ENCODE measurements around the gene LANCL2.
"Not testable (repeated sequence)": the region's sequence is repeated elsewhere in the genome, so short reads cannot be mapped to it uniquely, and the experiment has no call there.

Gene LANCL2

DNA sequence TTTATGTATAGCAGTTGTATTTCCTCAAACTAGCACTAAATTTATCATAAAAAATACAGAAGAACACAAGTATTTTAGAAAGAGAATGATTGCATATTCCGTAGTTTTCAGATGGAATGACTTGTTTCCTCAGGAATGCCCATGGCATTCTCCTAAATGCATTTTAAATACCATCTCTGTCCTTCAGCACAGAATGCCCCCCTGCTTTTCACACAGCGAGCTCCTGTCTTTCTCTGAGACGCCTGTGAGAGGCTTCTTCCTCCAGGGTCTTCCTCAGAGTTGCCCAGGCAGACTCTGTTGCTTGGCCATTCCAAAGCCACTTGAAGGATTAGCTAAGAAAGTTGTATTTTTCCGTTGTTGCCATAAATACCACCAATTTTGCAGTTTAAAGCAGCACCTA, 10.1 kb downstream of the LANCL2 start:
- H3K4me1 Mint-ChIP-seq, result no peaks in the 10 kb centered on the region
- H3K27me3 Mint-ChIP-seq, result no peaks in the 10 kb centered on the region
- no peak for ATAC-seq
- H3K36me3 Mint-ChIP-seq (ENCODE audit: low read depth), result peaks cover 6% of the 10 kb centered on the region
- no peak overlapping the region for H3K27ac Mint-ChIP-seq
- no peaks in the 10 kb centered on the region for H3K9me3 Mint-ChIP-seq
- DNase-seq, result no peak
- H3K4me3 Mint-ChIP-seq, result no peak overlapping the region

- no peak overlapping the region for H3K4me3 Mint-ChIP-seq
- H3K9me3 Mint-ChIP-seq, result no peaks in the 10 kb centered on the region
- H3K4me1 Mint-ChIP-seq, result peaks cover 2% of the 10 kb centered on the region
- peaks cover 6% of the 10 kb centered on the region for H3K36me3 Mint-ChIP-seq (ENCODE audit: low read depth)
- ATAC-seq (no peak), DNase-seq (no peak)
- H3K27me3 Mint-ChIP-seq, result no peaks in the 10 kb centered on the region
- H3K27ac Mint-ChIP-seq, result no peak overlapping the region
Measured at GRCh38 chr7:55377162-55377817, 12.2 kb downstream of the LANCL2 start.

- Mint-ChIP-seq H3K36me3 (ENCODE audit: low read depth) (peaks cover 10% of the 10 kb centered on the region), H3K9me3 (peaks cover 4% of the 10 kb centered on the region), H3K27ac (no peak overlapping the region), H3K4me3 (no peak overlapping the region), H3K27me3 (no peaks in the 10 kb centered on the region), H3K4me1 (peaks cover 2% of the 10 kb centered on the region)
- ATAC-seq (no peak), DNase-seq (no peak)
Measured at GRCh38 chr7:55379285-55379684, 14.1 kb downstream of the LANCL2 start.

DNA sequence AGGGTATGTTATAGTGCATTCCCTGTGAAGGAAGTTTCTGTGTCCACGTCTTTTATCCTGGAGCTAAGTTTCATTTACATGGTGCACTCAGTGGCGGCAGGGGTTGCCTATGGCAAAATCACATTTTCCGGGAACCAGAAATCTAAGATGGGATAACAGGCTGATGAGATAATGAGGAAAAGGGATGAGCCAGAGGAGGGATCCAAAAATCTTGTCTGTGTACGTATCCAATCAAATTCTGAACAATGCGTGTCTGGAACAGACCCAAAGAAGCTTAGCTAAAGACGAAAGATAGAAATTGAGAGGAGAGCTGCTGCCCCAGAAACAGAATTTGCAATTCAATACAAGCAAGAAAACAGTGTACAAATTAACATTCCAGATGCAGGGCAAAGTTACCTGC, 16.1 kb downstream of the LANCL2 start:
- H3K36me3 Mint-ChIP-seq (ENCODE audit: low read depth), result peaks cover 24% of the 10 kb centered on the region
- H3K4me1 Mint-ChIP-seq, result peaks cover 7% of the 10 kb centered on the region
- no peak overlapping the region for H3K27ac Mint-ChIP-seq
- H3K27me3 Mint-ChIP-seq, result no peaks in the 10 kb centered on the region
- H3K9me3 Mint-ChIP-seq, result peaks cover 14% of the 10 kb centered on the region
- H3K4me3 Mint-ChIP-seq, result no peak overlapping the region
- ATAC-seq, result no peak
- DNase-seq, result no peak

GRCh38 chr7:55381696-55382095, 16.6 kb downstream of the LANCL2 start:
- Mint-ChIP-seq H3K27ac (no peak overlapping the region), H3K4me1 (peaks cover 11% of the 10 kb centered on the region), H3K9me3 (peaks cover 18% of the 10 kb centered on the region), H3K4me3 (no peak overlapping the region), H3K27me3 (no peaks in the 10 kb centered on the region), H3K36me3 (ENCODE audit: low read depth) (peaks cover 29% of the 10 kb centered on the region)
- ATAC-seq (no peak), DNase-seq (no peak)

- no peak overlapping the region for H3K27ac Mint-ChIP-seq
- no peak overlapping the region for H3K4me3 Mint-ChIP-seq
Measured at GRCh38 chr7:55382251-55382650, 17.1 kb downstream of the LANCL2 start.

GRCh38 chr7:55386541-55386940, 21.4 kb downstream of the LANCL2 start:
- H3K27ac Mint-ChIP-seq, result peak overlapping the region; percentile 67
- H3K9me3 Mint-ChIP-seq, result peaks cover 36% of the 10 kb centered on the region

More at GRCh38 chr7:55382251-55382650, 17.1 kb downstream of the LANCL2 start:
- Mint-ChIP-seq H3K27me3 (no peaks in the 10 kb centered on the region), H3K4me1 (peaks cover 17% of the 10 kb centered on the region), H3K36me3 (ENCODE audit: low read depth) (peaks cover 35% of the 10 kb centered on the region), H3K9me3 (peaks cover 24% of the 10 kb centered on the region)
- no peak for DNase-seq
- ATAC-seq, result no peak

DNA sequence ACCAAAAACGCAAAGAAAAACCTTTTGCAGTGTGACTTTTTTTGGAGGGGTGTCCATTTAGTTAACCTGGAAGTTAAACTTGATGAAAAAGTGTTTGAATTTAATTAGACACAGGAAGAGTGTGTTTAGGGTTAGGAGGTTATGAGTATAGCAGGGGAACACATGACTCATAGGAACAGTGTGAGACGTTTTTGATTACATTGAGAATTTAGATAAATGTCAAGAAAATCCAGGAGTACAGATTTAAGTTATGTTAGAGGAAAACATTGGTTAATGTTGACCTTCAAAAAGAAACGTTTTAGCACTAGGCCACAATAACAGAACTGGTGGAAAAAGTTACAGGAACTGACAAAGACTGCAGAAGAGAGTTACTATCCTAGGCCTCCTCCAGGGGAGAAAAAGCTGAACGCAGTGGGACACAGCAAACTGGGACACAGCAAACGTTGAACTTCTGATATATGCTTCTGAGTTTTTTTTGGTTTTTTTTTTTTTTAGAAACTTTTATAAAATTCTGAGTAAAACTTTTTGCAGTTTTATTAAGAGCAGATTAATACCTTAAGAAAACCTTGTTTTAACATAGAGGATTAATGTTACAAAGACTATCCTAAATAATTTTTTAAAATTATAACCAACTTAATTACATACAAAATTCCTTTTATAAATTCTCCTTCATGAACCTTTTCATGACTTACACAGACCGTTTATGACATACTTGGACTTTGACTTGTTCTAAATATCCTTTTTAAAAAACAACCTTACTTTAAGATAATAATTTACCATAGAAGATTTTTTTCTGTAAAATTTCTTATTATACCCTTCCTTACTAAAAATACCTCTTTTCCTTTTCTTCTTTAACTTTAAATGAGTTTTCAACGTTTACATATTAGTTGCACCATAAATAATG, 22.2 kb downstream of the LANCL2 start:
- no peak for DNase-seq
- H3K4me3 Mint-ChIP-seq, result no peak overlapping the region
- H3K27me3 Mint-ChIP-seq, result no peaks in the 10 kb centered on the region

More at GRCh38 chr7:55386541-55386940, 21.4 kb downstream of the LANCL2 start:
- no peak for ATAC-seq
- DNase-seq, result no peak
- no peak overlapping the region for H3K4me3 Mint-ChIP-seq
- peaks cover 30% of the 10 kb centered on the region for H3K4me1 Mint-ChIP-seq
- no peaks in the 10 kb centered on the region for H3K27me3 Mint-ChIP-seq
- H3K36me3 Mint-ChIP-seq (ENCODE audit: low read depth), result peaks cover 52% of the 10 kb centered on the region

GRCh38 chr7:55396233-55396785, 31.2 kb downstream of the LANCL2 start:
- Mint-ChIP-seq H3K9me3 (no peaks in the 10 kb centered on the region), H3K27me3 (no peaks in the 10 kb centered on the region), H3K27ac (no peak overlapping the region), H3K4me1 (peaks cover 6% of the 10 kb centered on the region), H3K4me3 (no peak overlapping the region), H3K36me3 (ENCODE audit: low read depth) (peaks cover 15% of the 10 kb centered on the region)
- ATAC-seq (no peak), DNase-seq (no peak)

More for the DNA sequence above, 22.2 kb downstream of the LANCL2 start:
- Mint-ChIP-seq H3K9me3 (peaks cover 36% of the 10 kb centered on the region), H3K4me1 (peaks cover 30% of the 10 kb centered on the region), H3K36me3 (ENCODE audit: low read depth) (peaks cover 55% of the 10 kb centered on the region), H3K27ac (peak overlapping the region; percentile 67)
- ATAC-seq, result peak; percentile 93

DNA sequence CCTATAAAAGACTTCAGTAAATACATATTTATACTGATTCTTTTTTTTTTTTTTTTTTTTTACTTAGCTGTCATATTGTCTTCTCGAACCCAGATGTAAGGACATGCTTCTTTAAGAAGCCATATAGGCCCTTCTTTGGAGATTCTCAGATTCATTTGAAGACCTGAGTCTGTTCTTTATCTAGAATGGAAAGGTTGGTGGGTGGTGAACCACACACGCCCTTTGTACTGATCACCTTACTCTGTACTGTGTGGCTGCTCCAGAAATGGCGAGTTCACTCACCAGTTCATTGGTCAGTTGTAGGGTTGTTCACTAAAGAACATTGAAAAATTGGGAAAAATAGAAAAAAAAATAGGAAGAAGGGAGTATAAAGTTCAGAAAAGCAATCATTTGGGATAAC, 32.5 kb downstream of the LANCL2 start:
- Mint-ChIP-seq H3K27ac (peak overlapping the region; percentile 47), H3K4me3 (no peak overlapping the region), H3K27me3 (no peaks in the 10 kb centered on the region), H3K9me3 (no peaks in the 10 kb centered on the region), H3K36me3 (ENCODE audit: low read depth) (peaks cover 10% of the 10 kb centered on the region), H3K4me1 (peaks cover 6% of the 10 kb centered on the region)
- peak; percentile 78 for ATAC-seq
- DNase-seq, result no peak

GRCh38 chr7:55400191-55400590, 35.1 kb downstream of the LANCL2 start:
- no peak overlapping the region for H3K27ac Mint-ChIP-seq
- H3K4me1 Mint-ChIP-seq, result peaks cover 6% of the 10 kb centered on the region
- H3K4me3 Mint-ChIP-seq, result no peak overlapping the region
- DNase-seq (no peak), ATAC-seq (no peak)
- no peaks in the 10 kb centered on the region for H3K27me3 Mint-ChIP-seq
- no peaks in the 10 kb centered on the region for H3K9me3 Mint-ChIP-seq
- H3K36me3 Mint-ChIP-seq (ENCODE audit: low read depth), result peaks cover 13% of the 10 kb centered on the region

DNA sequence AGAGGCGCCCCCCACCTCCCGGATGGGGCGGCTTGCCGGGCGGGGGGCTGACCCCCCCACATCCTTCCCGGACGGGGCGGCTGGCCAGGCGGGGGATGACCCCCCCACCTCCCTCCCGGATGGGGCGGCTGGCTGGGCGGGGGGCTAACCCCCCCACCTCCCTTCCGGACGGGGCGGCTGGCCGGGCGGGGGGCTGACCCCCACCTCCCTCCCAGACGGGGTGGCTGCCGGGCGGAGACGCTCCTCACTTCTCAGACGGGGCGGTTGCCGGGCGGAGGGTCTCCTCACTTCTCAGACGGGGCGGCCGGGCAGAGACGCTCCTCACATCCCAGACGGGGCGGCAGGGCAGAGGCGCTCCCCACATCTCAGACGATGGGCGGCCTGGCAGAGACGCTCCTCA, 37.4 kb downstream of the LANCL2 start:
- not testable (repeated sequence) for H3K4me3 Mint-ChIP-seq, DNase-seq, H3K27me3 Mint-ChIP-seq, H3K27ac Mint-ChIP-seq, H3K9me3 Mint-ChIP-seq, ATAC-seq, H3K4me1 Mint-ChIP-seq
- peaks cover 21% of the 10 kb centered on the region for H3K36me3 Mint-ChIP-seq (ENCODE audit: low read depth)

DNA sequence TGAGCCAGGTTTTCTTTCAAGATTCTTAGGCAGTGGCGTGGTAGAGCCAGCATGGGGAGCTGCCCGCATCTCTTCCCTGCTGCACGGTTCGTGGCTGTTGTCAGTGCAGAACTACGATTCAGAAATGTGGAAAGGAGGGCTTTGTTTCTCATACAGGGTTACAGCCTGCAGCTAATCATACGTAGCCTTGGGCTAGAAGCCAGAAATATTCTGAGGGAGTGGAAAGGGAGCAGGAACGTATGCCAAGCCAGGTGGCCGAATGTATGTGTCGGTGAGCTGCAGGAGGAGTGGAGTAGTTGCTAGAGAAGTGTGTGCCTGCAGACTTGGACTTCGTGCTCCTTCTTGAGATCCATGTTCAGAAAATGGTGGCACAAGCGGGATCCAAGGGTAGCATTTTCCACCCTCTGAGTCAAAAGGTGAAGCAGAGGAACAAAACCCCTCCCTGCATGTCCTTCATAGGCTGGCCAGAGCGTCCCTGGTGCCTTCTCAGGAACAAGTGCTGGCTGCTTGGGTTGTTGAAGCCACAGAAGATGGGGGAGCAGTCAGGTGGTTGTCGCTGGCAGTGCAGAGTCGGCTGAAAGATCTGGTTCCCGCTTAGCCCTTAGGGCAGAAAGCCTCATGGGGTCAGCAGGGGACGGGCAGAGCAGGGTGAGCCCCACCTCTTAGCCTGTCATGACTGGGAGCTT, 40.9 kb downstream of the LANCL2 start:
- Mint-ChIP-seq H3K9me3 (no peaks in the 10 kb centered on the region), H3K27ac (no peak overlapping the region), H3K36me3 (ENCODE audit: low read depth) (peaks cover 16% of the 10 kb centered on the region), H3K27me3 (no peaks in the 10 kb centered on the region), H3K4me1 (no peaks in the 10 kb centered on the region), H3K4me3 (no peak overlapping the region)
- no peak for ATAC-seq
- DNase-seq, result no peak

- no peak overlapping the region for H3K4me3 Mint-ChIP-seq
- ATAC-seq (no peak), DNase-seq (no peak)
- H3K9me3 Mint-ChIP-seq, result no peaks in the 10 kb centered on the region
- no peaks in the 10 kb centered on the region for H3K27me3 Mint-ChIP-seq
- H3K4me1 Mint-ChIP-seq, result no peaks in the 10 kb centered on the region
- peaks cover 11% of the 10 kb centered on the region for H3K36me3 Mint-ChIP-seq (ENCODE audit: low read depth)
- no peak overlapping the region for H3K27ac Mint-ChIP-seq
Measured at GRCh38 chr7:55409482-55410225, 44.5 kb downstream of the LANCL2 start.
